Ramos (cell line): Measurements from ENCODE around the gene CACNA1S.

Experiments used
- in situ Hi-C: fragments of 300-500 bp; cut with MboI; formaldehyde crosslinking; loops from one replicate; pipeline ENCODE4 v1.14.3; 2022; ENCODE audit warnings: low sequenced_read_pairs; ENCODE audit not compliant: unreplicated experiment

The CACNA1S gene

GRCh38 chr1:201001962-201002361, 110.3 kb downstream of the CACNA1S start:
- in situ Hi-C loops: no loop called here

GRCh38 chr1:201000391-201000790, 111.8 kb downstream of the CACNA1S start:
- in situ Hi-C loops: no loop called here

- in situ Hi-C loops: no loop called here
These were observed 112.6 kb downstream of the CACNA1S start for GRCh38 chr1:200999667-201000066.

GRCh38 chr1:200998323-200998722, 113.9 kb downstream of the CACNA1S start:
- in situ Hi-C loops: no loop called here

- in situ Hi-C loops: no loop called here
These were observed 119.7 kb downstream of the CACNA1S start for GRCh38 chr1:200992382-200993048.

- in situ Hi-C loops: no loop called here
These were observed 121.1 kb downstream of the CACNA1S start for GRCh38 chr1:200991097-200991614.

- in situ Hi-C loops: no loop called here
These were observed 122.1 kb downstream of the CACNA1S start for GRCh38 chr1:200990114-200990513.
